Gastrocnemius medialis (tissue), 4 donors: ENCODE data around the gene CACNA1B. TPM values are rescaled to one million over a fixed set of nuclear protein-coding genes. Genes with fewer than 3 reads are reported as not detected.

Experiments
- ATAC-seq, 2 donors: fragments of 150-250 bp; one replicate each; pipeline ENCODE4 v1.9.1; 2016
- DNase-seq, 2 donors: peaks; one replicate each; pipeline ENCODE4 v3.0.0-alpha.2; 2019
- H3K27ac ChIP-seq, 4 donors: fragments of 200-600 bp; sonication (generic); 1 replicate in 1 of 4; 2 replicates in 3 of 4; pipeline ENCODE4 v1.5.1; 2016 to 2018; ENCODE audit warnings: mild to moderate bottlenecking in 2 of 4, moderate library complexity in 1 of 4
- H3K27me3 ChIP-seq, 3 donors: fragments of 200-600 bp; sonication (generic) in 2 of 3; 1 replicate in 1 of 3; 2 replicates in 2 of 3; pipeline versions ENCODE4 v1.5.1 to v1.6.0; 2016 to 2019; ENCODE audit warnings: mild to moderate bottlenecking in 1 of 3, moderate library complexity in 1 of 3
- H3K36me3 ChIP-seq, 2 donors: fragments of 200-600 bp; sonication (generic) in 1 of 2; one replicate each; pipeline ENCODE4 v1.5.1; 2017 to 2018
- H3K4me1 ChIP-seq, 2 donors: fragments of 200-600 bp; sonication (generic) in 1 of 2; one replicate each; pipeline ENCODE4 v1.5.1; 2016 to 2017; ENCODE audit warnings: mild to moderate bottlenecking in 2 of 2
- H3K4me3 ChIP-seq, 4 donors: fragments of 200-600 bp; sonication (generic) in 3 of 4; 1 replicate in 1 of 4; 2 replicates in 3 of 4; pipeline ENCODE4 v1.5.1; 2016 to 2019; ENCODE audit warnings: mild to moderate bottlenecking in 2 of 4
- H3K9me3 ChIP-seq, 3 donors: fragments of 200-600 bp; sonication (generic) in 2 of 3; 1 replicate in 1 of 3; 2 replicates in 2 of 3; pipeline ENCODE4 v1.5.1; 2016 to 2019
- POLR2A ChIP-seq, 2 donors: fragments of 450-650 bp; IDR thresholded peaks; one replicate each; pipeline ENCODE4 v1.6.1; 2017; ENCODE audit warnings: antibody characterized with exemption in 2 of 2, mild to moderate bottlenecking in 2 of 2, moderate library complexity in 2 of 2
- in situ Hi-C, 4 donors: fragments of 200-750 bp; cut with MboI; loops; one replicate each; pipeline versions ENCODE4 v1.15.0 to v1.8.0; 2017; ENCODE audit warnings: low sequenced_read_pairs in 4 of 4
- intact Hi-C: fragments of 100-400 bp; cut with DNase I; formaldehyde crosslinking; loops from one replicate; pipeline ENCODE4 v1.15.1; 2023; ENCODE audit warnings: low total_unique reads
- total RNA-seq, 4 donors: library from RNA; depleted of rRNA; stranded (reverse); fragments of >200 nt; gene quantifications; one replicate each; pipeline versions ENCODE4 v1.1.0 to v1.2.3, GENCODE V29; 2016
- TF ChIP-seq, protein P1 (sequence below), 5 experiments: fragments of 450-650 bp in 3 of 5; fragments of 200-600 bp in 2 of 5; sonication (generic) in 2 of 5; IDR thresholded peaks in 4 of 5; conservative IDR thresholded peaks in 1 of 5; 1 replicate in 4 of 5; 2 replicates in 1 of 5; pipeline ENCODE4 v1.5.1; 2016 to 2019; ENCODE audit warnings: antibody characterized with exemption in 5 of 5, mild to moderate bottlenecking in 3 of 5, moderate library complexity in 3 of 5

The CACNA1B gene
- total RNA-seq, 4 donors from 2014 or later, result 0.07 TPM; not detected in 3

GRCh38 chr9:138072161-138072842, 194.7 kb downstream of the CACNA1B start:
- Histone ChIP-seq H3K4me1 (no peaks in the 10 kb centered on the region), H3K27me3 (peaks cover 0 to 3% (median 0%) of the 10 kb centered on the region in 3 donors), H3K36me3 (no peaks in the 10 kb centered on the region), H3K4me3 (no peak overlapping the region), H3K9me3 (no peaks in the 10 kb centered on the region), H3K27ac (no peak overlapping the region)
- DNase-seq, result no peak
- TF ChIP-seq, protein P1, sequence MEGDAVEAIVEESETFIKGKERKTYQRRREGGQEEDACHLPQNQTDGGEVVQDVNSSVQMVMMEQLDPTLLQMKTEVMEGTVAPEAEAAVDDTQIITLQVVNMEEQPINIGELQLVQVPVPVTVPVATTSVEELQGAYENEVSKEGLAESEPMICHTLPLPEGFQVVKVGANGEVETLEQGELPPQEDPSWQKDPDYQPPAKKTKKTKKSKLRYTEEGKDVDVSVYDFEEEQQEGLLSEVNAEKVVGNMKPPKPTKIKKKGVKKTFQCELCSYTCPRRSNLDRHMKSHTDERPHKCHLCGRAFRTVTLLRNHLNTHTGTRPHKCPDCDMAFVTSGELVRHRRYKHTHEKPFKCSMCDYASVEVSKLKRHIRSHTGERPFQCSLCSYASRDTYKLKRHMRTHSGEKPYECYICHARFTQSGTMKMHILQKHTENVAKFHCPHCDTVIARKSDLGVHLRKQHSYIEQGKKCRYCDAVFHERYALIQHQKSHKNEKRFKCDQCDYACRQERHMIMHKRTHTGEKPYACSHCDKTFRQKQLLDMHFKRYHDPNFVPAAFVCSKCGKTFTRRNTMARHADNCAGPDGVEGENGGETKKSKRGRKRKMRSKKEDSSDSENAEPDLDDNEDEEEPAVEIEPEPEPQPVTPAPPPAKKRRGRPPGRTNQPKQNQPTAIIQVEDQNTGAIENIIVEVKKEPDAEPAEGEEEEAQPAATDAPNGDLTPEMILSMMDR (IDR thresholded peaks at IDR 0.05 in 4 of 5, conservative IDR thresholded peaks at IDR 0.05 in 1 of 5), result no peak
- TF ChIP-seq POLR2A (IDR thresholded peaks at IDR 0.05), result no peak
- no peak for ATAC-seq
- intact Hi-C loops, result no loop called here
- in situ Hi-C loops, result no loop called here

DNA sequence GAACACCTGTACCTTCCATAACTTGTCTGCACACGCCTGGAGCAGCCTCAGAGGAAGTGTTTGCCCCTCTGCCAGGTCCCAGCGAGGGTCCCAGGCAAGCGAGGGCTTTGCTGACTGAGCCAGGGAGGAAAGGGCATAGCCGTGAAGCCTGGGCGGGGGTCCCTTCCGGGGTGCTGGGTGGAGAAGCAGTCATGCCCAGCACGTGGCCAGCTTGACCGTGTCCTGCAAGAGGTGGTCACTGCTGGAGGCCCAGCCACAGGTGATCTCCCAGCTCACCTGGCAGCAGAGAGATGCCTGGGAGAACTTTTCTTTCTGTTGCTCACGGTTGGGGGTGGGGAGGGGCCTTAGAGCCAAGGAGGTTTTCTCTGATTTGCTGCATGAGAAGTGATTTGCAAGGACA, 195.3 kb downstream of the CACNA1B start:
- TF ChIP-seq POLR2A (IDR thresholded peaks at IDR 0.05), result no peak
- TF ChIP-seq, protein P1 (IDR thresholded peaks at IDR 0.05 in 4 of 5, conservative IDR thresholded peaks at IDR 0.05 in 1 of 5), result no peak
- intact Hi-C loops, result no loop called here
- in situ Hi-C loops, result no loop called here
- peaks cover 0 to 3% (median 0%) of the 10 kb centered on the region in 3 donors for H3K27me3 ChIP-seq
- no peak for ATAC-seq
- no peak overlapping the region for H3K27ac ChIP-seq
- no peaks in the 10 kb centered on the region for H3K4me1 ChIP-seq
- DNase-seq, result no peak
- no peaks in the 10 kb centered on the region for H3K36me3 ChIP-seq
- H3K4me3 ChIP-seq, result no peak overlapping the region
- no peaks in the 10 kb centered on the region for H3K9me3 ChIP-seq

GRCh38 chr9:138073408-138073807, 195.8 kb downstream of the CACNA1B start:
- no peaks in the 10 kb centered on the region for H3K36me3 ChIP-seq
- no peak overlapping the region for H3K4me3 ChIP-seq
- no peak for DNase-seq
- TF ChIP-seq, protein P1 (IDR thresholded peaks at IDR 0.05 in 4 of 5, conservative IDR thresholded peaks at IDR 0.05 in 1 of 5), result no peak
- TF ChIP-seq POLR2A (IDR thresholded peaks at IDR 0.05), result no peak
- H3K27me3 ChIP-seq, result peaks cover 0 to 3% (median 0%) of the 10 kb centered on the region in 3 donors
- intact Hi-C loops, result no loop called here
- ATAC-seq, result no peak
- no peaks in the 10 kb centered on the region for H3K4me1 ChIP-seq
- no peak overlapping the region for H3K27ac ChIP-seq
- H3K9me3 ChIP-seq, result no peaks in the 10 kb centered on the region
- in situ Hi-C loops, result no loop called here

GRCh38 chr9:138073808-138074207, 196.2 kb downstream of the CACNA1B start:
- Histone ChIP-seq H3K27ac (no peak overlapping the region), H3K27me3 (peaks cover 0 to 3% (median 0%) of the 10 kb centered on the region in 3 donors), H3K9me3 (no peaks in the 10 kb centered on the region), H3K4me1 (no peaks in the 10 kb centered on the region), H3K4me3 (no peak overlapping the region), H3K36me3 (no peaks in the 10 kb centered on the region)
- intact Hi-C loops (no loop called here), in situ Hi-C loops (no loop called here)
- TF ChIP-seq POLR2A (IDR thresholded peaks at IDR 0.05), result no peak
- TF ChIP-seq, protein P1 (IDR thresholded peaks at IDR 0.05 in 4 of 5, conservative IDR thresholded peaks at IDR 0.05 in 1 of 5), result no peak
- ATAC-seq (no peak), DNase-seq (no peak)
